ENCODE results near the gene VARS2. TPM values are rescaled to one million over a fixed set of nuclear protein-coding genes. Genes with fewer than 3 reads are reported as not detected.

VARS2 gene
- total and polyA plus RNA-seq, 2 donors (not counting 3 experiments of a cell fraction or from before 2014, with no cell fraction given) = 17.8 to 34.3 TPM

DNA sequence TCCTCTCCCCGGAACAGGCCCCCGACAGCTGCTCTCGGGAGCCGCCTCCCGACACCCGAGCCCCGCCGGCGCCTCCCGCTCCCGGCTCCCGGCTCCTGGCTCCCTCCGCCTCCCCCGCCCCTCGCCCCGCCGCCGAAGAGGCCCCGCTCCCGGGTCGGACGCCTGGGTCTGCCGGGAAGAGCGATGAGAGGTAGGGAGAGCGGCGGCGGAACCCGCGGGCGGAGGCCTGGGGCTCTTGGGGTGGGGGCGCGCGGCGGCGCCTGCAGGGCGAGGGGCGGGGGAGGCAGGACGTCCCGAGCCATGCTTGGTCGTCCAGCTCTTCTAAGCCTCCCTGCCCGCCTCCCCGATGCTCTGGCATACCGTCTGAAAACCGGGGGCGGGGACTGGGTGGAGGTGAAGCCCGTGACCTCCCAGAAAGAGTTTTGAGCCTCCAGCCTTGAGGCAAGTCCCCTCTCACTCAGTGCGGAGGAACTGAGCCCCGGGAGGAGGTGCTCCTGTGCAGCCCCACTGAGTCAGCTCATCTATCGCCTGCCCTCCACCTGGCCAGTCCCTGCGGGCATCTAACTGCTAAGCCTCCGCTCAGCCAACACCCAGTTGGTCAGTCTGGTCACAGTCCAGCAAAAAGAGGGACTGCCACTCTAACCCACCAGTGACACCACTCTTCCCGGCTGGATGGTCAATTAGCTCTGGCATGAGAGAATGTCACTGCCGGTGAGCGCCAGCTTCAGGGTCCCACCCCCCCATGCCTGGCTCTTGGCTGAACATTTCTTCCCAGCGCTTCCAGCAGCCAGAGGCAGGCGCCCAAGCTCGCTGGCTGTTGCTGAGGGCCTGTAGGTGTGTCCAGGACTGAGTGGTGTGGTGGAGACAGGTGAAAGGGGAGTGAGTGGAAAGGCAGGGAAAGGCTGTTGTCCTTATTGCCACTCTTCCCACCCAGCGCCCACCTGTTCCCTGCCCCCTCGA, 29.2 kb upstream of the VARS2 start:
- DNase-seq (ENCODE audit: low read depth, low spot score) = no peak
- CTCF ChIA-PET = interaction anchor here (0.7 to 7.0 kb wide), 12 partner anchors 9 to 403 kb away, joined by 3 to 36 read pairs (median 4); partner anchors contain the start of gene VARS2
- intact Hi-C loops (cut with micrococcal nuclease) (no loop called here), dilution Hi-C loops (cut with MboI; ENCODE audit: extremely low pct_ligation_motif_present, low sequenced_read_pairs) (loop anchor here (25.0 kb wide), 1 partner anchor 148 kb away; the partner anchor contains the start of genes FLOT1 and IER3)
- Histone ChIP-seq H3K79me2 (ENCODE audit: control insufficient read depth, insufficient read depth, low read length) (no peaks in the 10 kb centered on the region), H4K20me1 (replicated peaks; ENCODE audit: control insufficient read depth, extremely low read depth, insufficient read depth, low read length) (no peaks in the 10 kb centered on the region), H3K4me2 (ENCODE audit: insufficient read depth, low read length) (peak overlapping the region; percentile 10), H3K9me3 (replicated peaks; ENCODE audit: control insufficient read depth, insufficient read depth, low read length) (no peaks in the 10 kb centered on the region), H3K36me3 (ENCODE audit: control insufficient read depth in 2 of 2, extremely low read depth in 1 of 2, insufficient read depth in 2 of 2, low read length in 2 of 2) (no peaks in the 10 kb centered on the region), H3K9me1 (replicated peaks; ENCODE audit: control insufficient read depth, extremely low read depth, insufficient read depth, low read length) (no peaks in the 10 kb centered on the region), H2AFZ (ENCODE audit: low read depth, low read length) (peak overlapping the region; percentile 48), H3K9ac (replicated peaks; ENCODE audit: extremely low read depth, insufficient read depth, low read length) (no peak overlapping the region), H3K4me3 (replicated peaks in 1 of 3; ENCODE audit: insufficient read depth in 1 of 3, low read depth in 1 of 3, low read length in 3 of 3) (peak overlapping the region; percentile 22 to 76 (median 47)), H3K27me3 (ENCODE audit: control insufficient read depth in 2 of 2, insufficient read depth in 2 of 2, low read length in 2 of 2) (peaks cover 0 to 2% of the 10 kb centered on the region in 2 experiments), H3K4me1 (ENCODE audit: control insufficient read depth, extremely low read depth, insufficient read depth, low read length) (no peaks in the 10 kb centered on the region), H3K27ac (ENCODE audit: insufficient read depth, low read depth, low read length) (no peak overlapping the region)
- no peak for FAIRE-seq
- BruUV-seq (replicated peaks) = no TSS peak
- POLR2A ChIA-PET = interaction anchor here (0.6 to 0.7 kb wide), 2 partner anchors 110 to 147 kb away, joined by 6 read pairs; no protein-coding TSS in a partner anchor
- no peak for TF ChIP-seq JUN (IDR thresholded peaks at IDR 0.05; ENCODE audit: borderline replicate concordance, insufficient read depth, insufficient read length, low read depth)
- TF ChIP-seq FOS (IDR thresholded peaks at IDR 0.05; ENCODE audit: borderline replicate concordance, insufficient read depth, low read length) = no peak
- TF ChIP-seq, protein P1, sequence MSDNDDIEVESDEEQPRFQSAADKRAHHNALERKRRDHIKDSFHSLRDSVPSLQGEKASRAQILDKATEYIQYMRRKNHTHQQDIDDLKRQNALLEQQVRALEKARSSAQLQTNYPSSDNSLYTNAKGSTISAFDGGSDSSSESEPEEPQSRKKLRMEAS (IDR thresholded peaks at IDR 0.05; ENCODE audit: insufficient read depth, insufficient read length) = no peak
- no peak for TF ChIP-seq POLR2A (IDR thresholded peaks at IDR 0.05; ENCODE audit: low read depth, low read length)
- TF ChIP-seq POLR2AphosphoS5 (IDR thresholded peaks at IDR 0.05; ENCODE audit: insufficient read depth, low read depth, low read length) = no peak
- TF ChIP-seq, protein P2, sequence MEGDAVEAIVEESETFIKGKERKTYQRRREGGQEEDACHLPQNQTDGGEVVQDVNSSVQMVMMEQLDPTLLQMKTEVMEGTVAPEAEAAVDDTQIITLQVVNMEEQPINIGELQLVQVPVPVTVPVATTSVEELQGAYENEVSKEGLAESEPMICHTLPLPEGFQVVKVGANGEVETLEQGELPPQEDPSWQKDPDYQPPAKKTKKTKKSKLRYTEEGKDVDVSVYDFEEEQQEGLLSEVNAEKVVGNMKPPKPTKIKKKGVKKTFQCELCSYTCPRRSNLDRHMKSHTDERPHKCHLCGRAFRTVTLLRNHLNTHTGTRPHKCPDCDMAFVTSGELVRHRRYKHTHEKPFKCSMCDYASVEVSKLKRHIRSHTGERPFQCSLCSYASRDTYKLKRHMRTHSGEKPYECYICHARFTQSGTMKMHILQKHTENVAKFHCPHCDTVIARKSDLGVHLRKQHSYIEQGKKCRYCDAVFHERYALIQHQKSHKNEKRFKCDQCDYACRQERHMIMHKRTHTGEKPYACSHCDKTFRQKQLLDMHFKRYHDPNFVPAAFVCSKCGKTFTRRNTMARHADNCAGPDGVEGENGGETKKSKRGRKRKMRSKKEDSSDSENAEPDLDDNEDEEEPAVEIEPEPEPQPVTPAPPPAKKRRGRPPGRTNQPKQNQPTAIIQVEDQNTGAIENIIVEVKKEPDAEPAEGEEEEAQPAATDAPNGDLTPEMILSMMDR (IDR thresholded peaks at IDR 0.05; ENCODE audit: extremely low read depth in 1 of 2, insufficient read depth in 1 of 2, low read depth in 1 of 2, low read length in 2 of 2) = no peak
- TF ChIP-seq EZH2 (IDR thresholded peaks at IDR 0.05; ENCODE audit: borderline replicate concordance, low read depth, low read length, severe bottlenecking) = no peak
